Forelimb muscle (tissue), 1 donor: ENCODE measurements around the gene ELOVL6. TPM values are rescaled to one million over a fixed set of nuclear protein-coding genes. Genes with fewer than 3 reads are reported as not detected.
"Not testable (repeated sequence)": the region's sequence is repeated elsewhere in the genome, so short reads cannot be mapped to it uniquely, and the experiment has no call there.

Source experiments
- DNase-seq: peaks from one replicate; pipeline ENCODE4 v3.0.0-alpha.2; 2013; ENCODE audit warnings: low read depth
- polyA plus RNA-seq: library from polyadenylated mRNA; unstranded; fragments of 120-200 nt; gene quantifications from one replicate; pipeline ENCODE4 v1.2.1, GENCODE V29; 2013; ENCODE audit not compliant: insufficient read length

Gene ELOVL6
- polyA plus RNA-seq, 1 donor, result 6.1 TPM

- no peak for DNase-seq
Observed at GRCh38 chr4:110196871-110197528, 1.4 kb downstream of the ELOVL6 start.

GRCh38 chr4:110196206-110196870, 2.1 kb downstream of the ELOVL6 start:
- DNase-seq, result no peak

GRCh38 chr4:110195561-110196205, 2.7 kb downstream of the ELOVL6 start:
- no peak for DNase-seq

GRCh38 chr4:110193822-110194761, 4.3 kb downstream of the ELOVL6 start:
- peak; percentile 84 for DNase-seq

- not testable (repeated sequence) for DNase-seq
Observed at GRCh38 chr4:110193287-110193686, 5.1 kb downstream of the ELOVL6 start.

- no peak for DNase-seq
Observed at GRCh38 chr4:110190249-110190648, 8.2 kb downstream of the ELOVL6 start.

- no peak for DNase-seq
Observed at GRCh38 chr4:110188113-110188512, 10.3 kb downstream of the ELOVL6 start.

GRCh38 chr4:110184791-110185155, 13.6 kb downstream of the ELOVL6 start:
- DNase-seq, result no peak

GRCh38 chr4:110184140-110184790, 14.2 kb downstream of the ELOVL6 start:
- DNase-seq, result no peak

- no peak for DNase-seq
Observed at GRCh38 chr4:110183643-110184042, 14.8 kb downstream of the ELOVL6 start.

- no peak for DNase-seq
Observed at GRCh38 chr4:110183058-110183457, 15.4 kb downstream of the ELOVL6 start.

- DNase-seq, result no peak
Observed at GRCh38 chr4:110181890-110182289, 16.5 kb downstream of the ELOVL6 start.

GRCh38 chr4:110175634-110176033, 22.8 kb downstream of the ELOVL6 start:
- DNase-seq, result no peak

GRCh38 chr4:110172972-110173371, 25.4 kb downstream of the ELOVL6 start:
- no peak for DNase-seq

- DNase-seq, result no peak
Observed at GRCh38 chr4:110171971-110172370, 26.4 kb downstream of the ELOVL6 start.

- no peak for DNase-seq
Observed at GRCh38 chr4:110170861-110171260, 27.6 kb downstream of the ELOVL6 start.

GRCh38 chr4:110165382-110166286, 32.8 kb downstream of the ELOVL6 start:
- DNase-seq, result no peak

GRCh38 chr4:110164856-110165255, 33.6 kb downstream of the ELOVL6 start:
- DNase-seq, result no peak

- DNase-seq, result no peak
Observed at GRCh38 chr4:110164251-110164650, 34.2 kb downstream of the ELOVL6 start.

GRCh38 chr4:110163327-110164069, 34.9 kb downstream of the ELOVL6 start:
- DNase-seq, result no peak
